Bronchial epithelial cell (primary cell): ENCODE measurements around the gene TMEM167B. TPM values are rescaled to one million over a fixed set of nuclear protein-coding genes. Genes with fewer than 3 reads are reported as not detected.
"Not testable (repeated sequence)": the region's sequence is repeated elsewhere in the genome, so short reads cannot be mapped to it uniquely, and the experiment has no call there.

Experiments used
- DNase-seq: peaks from one replicate; pipeline ENCODE4 v3.0.0-alpha.2; 2010; ENCODE audit warnings: low read depth
- FAIRE-seq: peaks from 2 replicates; lab custom pipeline; 2011; peaks lifted over from hg19 to GRCh38; lab: Jason Lieb, UNC
- H3K27me3 ChIP-seq: 2 replicates; pipeline ENCODE4 v1.5.1; 2011; ENCODE audit warnings: low read length; ENCODE audit not compliant: control insufficient read depth, insufficient read depth
- H3K36me3 ChIP-seq: 2 replicates; pipeline ENCODE4 v1.5.1; 2011; ENCODE audit warnings: low read length; ENCODE audit not compliant: control insufficient read depth, insufficient read depth
- H3K4me3 ChIP-seq: 2 replicates; pipeline ENCODE4 v1.5.1; 2011; ENCODE audit warnings: mild to moderate bottlenecking, low read depth, low read length, control low read depth
- CTCF ChIP-seq: IDR thresholded peaks from 2 replicates; pipeline ENCODE4 v1.5.1; 2011; ENCODE audit warnings: mild to moderate bottlenecking, moderate library complexity, low read length, control low read depth, inconsistent platforms; ENCODE audit not compliant: insufficient read depth, severe bottlenecking
- total RNA-seq: library from RNA; depleted of rRNA; stranded (reverse); fragments of >200 nt; gene quantifications from 2 replicates; pipeline ENCODE4 v1.2.1, GENCODE V29; 2014

TMEM167B gene
- total RNA-seq, 1 donor from 2014 or later, result 52.7 TPM

GRCh38 chr1:109140392-109140791 is 49.8 kb downstream of the TMEM167B start:
- FAIRE-seq, result no peak
- DNase-seq, result no peak

GRCh38 chr1:109142260-109142659 is 51.7 kb downstream of the TMEM167B start:
- FAIRE-seq (no peak), DNase-seq (no peak)
- TF ChIP-seq CTCF, result no peak
- Histone ChIP-seq H3K36me3 (no peaks in the 10 kb centered on the region), H3K4me3 (no peak overlapping the region), H3K27me3 (no peaks in the 10 kb centered on the region)

More at GRCh38 chr1:109140392-109140791, 49.8 kb downstream of the TMEM167B start:
- H3K4me3 ChIP-seq, result no peak overlapping the region
- H3K36me3 ChIP-seq, result no peaks in the 10 kb centered on the region
- H3K27me3 ChIP-seq, result no peaks in the 10 kb centered on the region
- no peak for TF ChIP-seq CTCF

GRCh38 chr1:109142725-109143124 is 52.2 kb downstream of the TMEM167B start:
- DNase-seq, H3K36me3 ChIP-seq, H3K4me3 ChIP-seq, FAIRE-seq, H3K27me3 ChIP-seq: not testable (repeated sequence)

Other genes starting within 250 kb of the TMEM167B start
- gene AKNAD1, start 233.7 kb upstream of the TMEM167B start, total RNA-seq, result 0.26 TPM in 1 of 2 replicates, not detected in the other
- 58.9 and 62.7 TPM in 2 replicates for gene GPSM2, start 213.8 kb upstream of the TMEM167B start, total RNA-seq
- gene CLCC1, start 127.3 kb upstream of the TMEM167B start, total RNA-seq, result 18.7 and 31.3 TPM in 2 replicates
- 16.8 and 21.0 TPM in 2 replicates for gene WDR47, start 48.7 kb upstream of the TMEM167B start, total RNA-seq
- 96.9 and 157 TPM in 2 replicates for gene TAF13, start 14.8 kb upstream of the TMEM167B start, total RNA-seq
- gene ELAPOR1, start 23.4 kb downstream of the TMEM167B start, total RNA-seq, result under 0.01 TPM in 1 of 2 replicates, not detected in the other
- gene SARS1, start 123.2 kb downstream of the TMEM167B start, total RNA-seq, result 521 and 572 TPM in 2 replicates
- 9.2 and 30.6 TPM in 2 replicates for gene CELSR2, start 158.8 kb downstream of the TMEM167B start, total RNA-seq
- 1.1 and 1.8 TPM in 2 replicates for gene PSRC1, start 192.4 kb downstream of the TMEM167B start, total RNA-seq
- gene MYBPHL, start 216.2 kb downstream of the TMEM167B start, total RNA-seq, result 0.26 TPM in 1 of 2 replicates, not detected in the other